Nephron (organoid): ENCODE measurements around the gene FBXO48.

Source experiments
- H3K27ac Mint-ChIP-seq, 3 experiments: 2 replicates each; pipeline ENCODE4 v1.8.0; 2020; ENCODE audit warnings: mixed read lengths in 3 of 3, mild to moderate bottlenecking in 2 of 3, moderate library complexity in 1 of 3
- H3K27me3 Mint-ChIP-seq: 2 replicates; pipeline ENCODE4 v1.8.0; 2021; ENCODE audit warnings: low read depth, mild to moderate bottlenecking, moderate library complexity, mixed read lengths
- H3K36me3 Mint-ChIP-seq: 2 replicates; pipeline ENCODE4 v1.8.0; 2020; ENCODE audit warnings: low read depth, mixed read lengths
- H3K4me1 Mint-ChIP-seq: 2 replicates; pipeline ENCODE4 v1.8.0; 2020; ENCODE audit warnings: mixed read lengths
- H3K4me3 Mint-ChIP-seq, 3 experiments: 2 replicates each; pipeline ENCODE4 v1.8.0; 2020; ENCODE audit warnings: mild to moderate bottlenecking in 3 of 3, mixed read lengths in 3 of 3, moderate library complexity in 2 of 3
- H3K9me3 Mint-ChIP-seq: 2 replicates; pipeline ENCODE4 v1.8.0; 2020; ENCODE audit warnings: mixed read lengths
- CTCF ChIP-seq, 3 experiments: fragments of 200-600 bp; sonication (generic); IDR thresholded peaks; one replicate each; pipeline ENCODE4 v1.5.0; 2021; ENCODE audit warnings: antibody characterized with exemption in 3 of 3; ENCODE audit not compliant: unreplicated experiment in 3 of 3

Gene FBXO48

GRCh38 chr2:68417926-68418325 lies 49.2 kb downstream of the FBXO48 start:
- no peaks in the 10 kb centered on the region for H3K36me3 Mint-ChIP-seq
- no peaks in the 10 kb centered on the region for H3K9me3 Mint-ChIP-seq
- H3K4me3 Mint-ChIP-seq: no peak overlapping the region
- no peaks in the 10 kb centered on the region for H3K4me1 Mint-ChIP-seq
- H3K27ac Mint-ChIP-seq: no peak overlapping the region
- peaks cover 4% of the 10 kb centered on the region for H3K27me3 Mint-ChIP-seq
- no peak for TF ChIP-seq CTCF (IDR thresholded peaks at IDR 0.05; ENCODE audit: unreplicated experiment in 3 of 3)

GRCh38 chr2:68416081-68416675 lies 50.9 kb downstream of the FBXO48 start:
- peaks cover 4% of the 10 kb centered on the region for H3K27me3 Mint-ChIP-seq
- no peaks in the 10 kb centered on the region for H3K4me1 Mint-ChIP-seq
- no peaks in the 10 kb centered on the region for H3K36me3 Mint-ChIP-seq
- TF ChIP-seq CTCF (IDR thresholded peaks at IDR 0.05; ENCODE audit: unreplicated experiment in 3 of 3): no peak
- H3K27ac Mint-ChIP-seq: no peak overlapping the region
- no peaks in the 10 kb centered on the region for H3K9me3 Mint-ChIP-seq
- no peak overlapping the region for H3K4me3 Mint-ChIP-seq

GRCh38 chr2:68415521-68415920 lies 51.6 kb downstream of the FBXO48 start:
- Mint-ChIP-seq H3K4me1 (no peaks in the 10 kb centered on the region), H3K4me3 (no peak overlapping the region), H3K36me3 (no peaks in the 10 kb centered on the region), H3K27me3 (peaks cover 4% of the 10 kb centered on the region), H3K9me3 (no peaks in the 10 kb centered on the region), H3K27ac (no peak overlapping the region)
- no peak for TF ChIP-seq CTCF (IDR thresholded peaks at IDR 0.05; ENCODE audit: unreplicated experiment in 3 of 3)

GRCh38 chr2:68414876-68415275 lies 52.2 kb downstream of the FBXO48 start:
- Mint-ChIP-seq H3K4me1 (no peaks in the 10 kb centered on the region), H3K9me3 (no peaks in the 10 kb centered on the region), H3K27ac (no peak overlapping the region), H3K4me3 (no peak overlapping the region), H3K36me3 (no peaks in the 10 kb centered on the region), H3K27me3 (peaks cover 4% of the 10 kb centered on the region)
- no peak for TF ChIP-seq CTCF (IDR thresholded peaks at IDR 0.05; ENCODE audit: unreplicated experiment in 3 of 3)

GRCh38 chr2:68414452-68414851 lies 52.6 kb downstream of the FBXO48 start:
- no peak overlapping the region for H3K4me3 Mint-ChIP-seq
- H3K4me1 Mint-ChIP-seq: no peaks in the 10 kb centered on the region
- H3K27me3 Mint-ChIP-seq: peaks cover 4% of the 10 kb centered on the region
- no peak for TF ChIP-seq CTCF (IDR thresholded peaks at IDR 0.05; ENCODE audit: unreplicated experiment in 3 of 3)
- no peaks in the 10 kb centered on the region for H3K9me3 Mint-ChIP-seq
- no peak overlapping the region for H3K27ac Mint-ChIP-seq
- H3K36me3 Mint-ChIP-seq: no peaks in the 10 kb centered on the region

- H3K4me1 Mint-ChIP-seq: no peaks in the 10 kb centered on the region
- no peak for TF ChIP-seq CTCF (IDR thresholded peaks at IDR 0.05; ENCODE audit: unreplicated experiment in 3 of 3)
- H3K27ac Mint-ChIP-seq: no peak overlapping the region
- H3K9me3 Mint-ChIP-seq: no peaks in the 10 kb centered on the region
- H3K27me3 Mint-ChIP-seq: peaks cover 4% of the 10 kb centered on the region
- H3K4me3 Mint-ChIP-seq: no peak overlapping the region
- H3K36me3 Mint-ChIP-seq: no peaks in the 10 kb centered on the region
Measured at GRCh38 chr2:68413466-68413865, 53.6 kb downstream of the FBXO48 start.
